GM15510 (cell line): ENCODE results near the gene CYB561D1.
A peak's percentile ranks its signal among the peaks of the same experiment; 100 is the strongest.

ENCODE experiments used
- POLR2A ChIP-seq: IDR thresholded peaks from 3 replicates; pipeline ENCODE4 v1.6.1; 2011; ENCODE audit warnings: borderline replicate concordance; ENCODE audit not compliant: insufficient read length; ENCODE audit errors: extremely low read depth

CYB561D1 gene, protein sequence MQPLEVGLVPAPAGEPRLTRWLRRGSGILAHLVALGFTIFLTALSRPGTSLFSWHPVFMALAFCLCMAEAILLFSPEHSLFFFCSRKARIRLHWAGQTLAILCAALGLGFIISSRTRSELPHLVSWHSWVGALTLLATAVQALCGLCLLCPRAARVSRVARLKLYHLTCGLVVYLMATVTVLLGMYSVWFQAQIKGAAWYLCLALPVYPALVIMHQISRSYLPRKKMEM

GRCh38 chr1:109493805-109494539, at the start of gene CYB561D1:
TSS of gene CYB561D1 (plus strand) at chr1:109494094. CDS start at chr1:109494140, 46 bp downstream.
- TF ChIP-seq POLR2A: peak; percentile 87

GRCh38 chr1:109444346-109444745, 49.5 kb upstream of the CYB561D1 start:
- TF ChIP-seq POLR2A: no peak

- no peak for TF ChIP-seq POLR2A
Measured at GRCh38 chr1:109447524-109447923, 46.4 kb upstream of the CYB561D1 start.

DNA sequence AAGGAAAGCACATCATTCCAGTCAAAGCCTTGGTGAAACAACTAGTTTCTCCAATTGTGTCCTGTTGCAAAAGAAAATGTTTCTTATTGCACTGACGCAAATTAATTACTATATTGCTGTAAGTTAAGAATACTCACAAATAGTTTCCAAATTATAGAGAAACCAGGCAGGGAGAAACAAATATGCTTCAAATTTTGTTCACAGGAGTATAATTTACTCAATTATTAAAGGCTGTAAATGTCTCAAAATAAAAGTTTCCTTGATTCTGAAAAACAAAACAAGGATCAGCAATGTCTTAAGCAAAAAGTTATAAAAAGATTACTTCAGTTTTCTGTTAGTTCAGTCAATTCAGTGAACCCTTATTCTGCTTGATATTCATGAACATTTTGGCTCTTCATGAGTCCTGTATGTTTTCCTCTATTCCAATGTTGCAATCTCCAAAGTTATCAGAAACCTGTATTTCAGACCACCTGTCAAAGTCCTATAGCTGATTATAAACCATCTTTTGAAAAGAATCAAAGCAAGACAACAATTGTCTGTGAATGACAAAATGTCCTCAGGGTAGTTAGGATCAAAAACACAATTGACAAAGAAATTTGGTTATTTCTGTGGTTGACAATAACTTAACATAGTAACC, 39.3 kb upstream of the CYB561D1 start:
- no peak for TF ChIP-seq POLR2A

DNA sequence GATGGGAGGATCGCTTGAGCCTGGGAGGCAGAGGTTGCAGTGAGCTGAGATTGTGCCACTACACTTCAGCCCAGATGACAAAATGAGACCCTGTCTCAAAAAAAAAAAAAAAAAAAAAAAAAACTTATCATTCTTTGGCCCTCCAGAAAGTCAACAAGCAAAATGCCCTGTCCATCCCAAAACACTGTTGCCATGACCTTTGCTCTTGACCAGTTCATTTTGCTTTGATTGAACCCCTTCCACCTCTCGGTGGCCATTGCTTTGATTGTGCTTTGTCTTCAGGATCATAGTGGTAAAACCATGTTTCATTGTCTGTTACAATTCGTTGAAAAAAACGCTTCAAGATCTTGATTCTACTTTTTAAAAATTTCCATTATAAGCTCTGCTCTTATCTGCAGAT, 36.1 kb upstream of the CYB561D1 start:
- no peak for TF ChIP-seq POLR2A

- no peak for TF ChIP-seq POLR2A
Measured at GRCh38 chr1:109466125-109466451, 27.8 kb upstream of the CYB561D1 start.

- no peak for TF ChIP-seq POLR2A
Measured at GRCh38 chr1:109466452-109467300, 27.2 kb upstream of the CYB561D1 start, which contains the start of gene SYPL2. TSS of gene SYPL2 (plus strand) at chr1:109466546. CDS start at chr1:109466844, 298 bp downstream.

- TF ChIP-seq POLR2A: no peak
Measured at GRCh38 chr1:109467301-109467777, 26.6 kb upstream of the CYB561D1 start.

GRCh38 chr1:109468061-109468460, 25.8 kb upstream of the CYB561D1 start:
- no peak for TF ChIP-seq POLR2A

DNA sequence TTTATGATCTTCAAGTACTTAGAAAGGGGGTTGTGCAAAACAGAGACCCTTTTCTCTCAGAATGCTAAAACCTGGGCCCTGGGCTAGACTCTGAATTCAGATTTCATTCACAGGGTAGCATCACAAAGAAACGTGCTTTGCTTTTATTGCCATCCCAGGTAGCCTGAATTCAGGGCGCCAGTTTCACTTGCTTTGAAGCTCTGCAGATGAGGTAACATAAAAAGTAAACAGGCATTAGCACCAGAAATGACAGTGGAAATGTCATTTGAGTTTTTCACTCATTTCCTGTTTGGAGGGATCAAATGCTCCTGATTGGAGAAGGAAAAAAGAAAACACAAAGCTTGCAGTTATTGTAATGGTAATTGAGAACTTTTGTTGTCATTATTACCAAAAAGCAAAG, 25.0 kb upstream of the CYB561D1 start:
- no peak for TF ChIP-seq POLR2A

- no peak for TF ChIP-seq POLR2A
Measured at GRCh38 chr1:109470245-109470644, 23.6 kb upstream of the CYB561D1 start.

DNA sequence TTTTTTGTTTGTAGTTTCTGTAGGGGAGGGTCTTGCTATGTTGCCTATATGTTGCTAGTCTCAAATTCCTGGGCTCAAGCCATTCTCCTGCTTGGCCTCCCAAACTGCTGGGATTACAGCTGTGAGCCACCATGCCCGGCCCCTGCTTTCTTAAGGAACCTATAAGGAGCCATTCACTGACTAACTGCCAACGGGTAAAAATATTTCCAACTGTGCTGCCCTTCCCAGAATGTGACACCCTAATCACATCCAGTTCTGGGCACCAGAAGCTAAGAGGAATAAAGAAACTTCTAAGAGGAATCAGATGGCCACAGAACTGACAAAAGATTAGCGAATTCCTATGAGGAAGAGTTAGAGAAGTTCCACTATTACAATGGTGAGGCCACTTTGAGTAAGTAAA, 21.1 kb upstream of the CYB561D1 start:
- no peak for TF ChIP-seq POLR2A

GRCh38 chr1:109474697-109475096, 19.2 kb upstream of the CYB561D1 start:
- TF ChIP-seq POLR2A: no peak

- TF ChIP-seq POLR2A: no peak
Measured at GRCh38 chr1:109475261-109475660, 18.6 kb upstream of the CYB561D1 start.

DNA sequence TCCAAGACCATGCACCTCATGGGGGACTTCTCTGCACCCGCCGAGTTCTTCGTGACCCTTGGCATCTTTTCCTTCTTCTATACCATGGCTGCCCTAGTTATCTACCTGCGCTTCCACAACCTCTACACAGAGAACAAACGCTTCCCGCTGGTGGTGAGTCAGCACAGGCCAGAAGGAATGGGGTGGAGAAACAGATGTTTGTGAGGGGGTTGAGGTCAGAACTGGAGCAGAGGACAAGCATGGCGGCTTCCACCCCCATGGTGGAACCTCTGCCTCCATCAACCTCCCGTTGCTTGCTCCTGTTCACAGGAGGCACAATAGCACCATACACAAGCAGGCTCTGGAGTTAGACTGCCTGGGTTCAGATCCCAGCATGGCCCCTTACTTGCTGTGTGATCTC, 17.1 kb upstream of the CYB561D1 start:
- TF ChIP-seq POLR2A: no peak

DNA sequence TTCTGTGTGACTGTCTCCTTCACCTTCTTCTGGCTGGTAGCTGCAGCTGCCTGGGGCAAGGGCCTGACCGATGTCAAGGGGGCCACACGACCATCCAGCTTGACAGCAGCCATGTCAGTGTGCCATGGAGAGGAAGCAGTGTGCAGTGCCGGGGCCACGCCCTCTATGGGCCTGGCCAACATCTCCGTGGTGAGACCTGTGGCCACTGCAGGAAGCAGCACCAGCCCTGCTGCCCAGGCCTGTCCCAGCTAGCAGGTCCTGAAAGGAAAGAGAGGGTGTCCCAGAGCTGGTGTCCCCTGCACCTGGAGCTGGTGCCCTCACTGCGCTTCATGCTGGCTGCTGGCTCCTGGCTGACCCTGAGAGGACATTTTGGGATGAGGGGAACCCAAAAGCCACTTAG, 16.1 kb upstream of the CYB561D1 start:
- TF ChIP-seq POLR2A: no peak

DNA sequence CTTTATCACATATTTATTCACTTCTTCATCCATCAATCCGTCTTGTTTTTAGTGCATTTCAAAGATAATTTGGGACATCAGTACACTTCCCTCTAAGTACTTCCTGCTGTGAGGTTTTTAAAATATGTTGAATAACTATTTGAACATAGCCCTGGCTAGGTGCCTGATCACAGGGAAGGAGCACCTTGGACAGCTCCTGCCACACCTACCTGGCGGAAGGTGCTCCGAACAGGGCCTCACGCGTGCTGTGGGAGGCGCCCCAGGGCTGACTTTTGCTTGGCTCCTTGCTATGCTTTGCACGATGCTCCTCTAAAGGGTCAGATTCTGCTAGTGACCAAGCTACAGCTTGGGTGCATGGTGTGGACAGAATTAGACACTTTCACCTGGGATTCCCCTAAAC, 15.1 kb upstream of the CYB561D1 start:
- no peak for TF ChIP-seq POLR2A
